C1 segment of cervical spinal cord (tissue), 14 donors: Measurements from ENCODE around the gene CNGB1.
"Not testable (repeated sequence)": the region's sequence is repeated elsewhere in the genome, so short reads cannot be mapped to it uniquely, and the experiment has no call there.

ENCODE experiments used
- DNase-seq, 14 donors: peaks; one replicate each; lab custom pipeline; 2025; lab: John Stamatoyannopoulos, UW

The CNGB1 gene

GRCh38 chr16:57911743-57912142, 59.2 kb downstream of the CNGB1 start:
- DNase-seq, result no peak

- no peak for DNase-seq
Observed at GRCh38 chr16:57910696-57911095, 60.2 kb downstream of the CNGB1 start.

GRCh38 chr16:57908409-57908987, 62.4 kb downstream of the CNGB1 start:
- no peak for DNase-seq

- DNase-seq, result peak in 2 of 14 donors; percentile 5 to 33
Observed at GRCh38 chr16:57906382-57907316, 64.3 kb downstream of the CNGB1 start.

- no peak for DNase-seq
Observed at GRCh38 chr16:57904101-57904500, 66.8 kb downstream of the CNGB1 start.

GRCh38 chr16:57903656-57904055, 67.3 kb downstream of the CNGB1 start:
- DNase-seq, result no peak

- no peak for DNase-seq
Observed at GRCh38 chr16:57901480-57902069, 69.4 kb downstream of the CNGB1 start.

GRCh38 chr16:57900796-57901479, 70.0 kb downstream of the CNGB1 start:
- no peak for DNase-seq

GRCh38 chr16:57899771-57900661, 70.9 kb downstream of the CNGB1 start:
- peak in 9 of 14 donors; percentile 3 to 57 (median 36) for DNase-seq

GRCh38 chr16:57898961-57899360, 72.0 kb downstream of the CNGB1 start:
- no peak for DNase-seq

- no peak for DNase-seq
Observed at GRCh38 chr16:57897996-57898395, 72.9 kb downstream of the CNGB1 start.

- DNase-seq, result no peak
Observed at GRCh38 chr16:57897053-57897784, 73.7 kb downstream of the CNGB1 start.

GRCh38 chr16:57895081-57895547, 75.8 kb downstream of the CNGB1 start:
- not testable (repeated sequence) for DNase-seq

GRCh38 chr16:57894390-57895080, 76.4 kb downstream of the CNGB1 start:
- no peak for DNase-seq

GRCh38 chr16:57893559-57894389, 77.2 kb downstream of the CNGB1 start:
- DNase-seq, result peak in 1 of 14 donors; percentile 12

GRCh38 chr16:57893217-57893558, 77.7 kb downstream of the CNGB1 start:
- no peak for DNase-seq

- DNase-seq, result peak in 3 of 14 donors; percentile 3 to 21 (median 15)
Observed at GRCh38 chr16:57892447-57893096, 78.4 kb downstream of the CNGB1 start.

- no peak for DNase-seq
Observed at GRCh38 chr16:57892041-57892440, 78.9 kb downstream of the CNGB1 start.
